Measurements from ENCODE around the gene GOLT1B. TPM values are rescaled to one million over a fixed set of nuclear protein-coding genes. Genes with fewer than 3 reads are reported as not detected.

GOLT1B gene
- polyA plus RNA-seq, 10 donors, result 38.6 to 56.6 (median 47.7) TPM

GRCh38 chr12:21559855-21560569 is 58.4 kb downstream of the GOLT1B start:
- no peak for DNase-seq

GRCh38 chr12:21561158-21561557 is 59.6 kb downstream of the GOLT1B start:
- DNase-seq, result no peak

GRCh38 chr12:21562859-21563258 is 61.3 kb downstream of the GOLT1B start:
- no peak for DNase-seq

DNA sequence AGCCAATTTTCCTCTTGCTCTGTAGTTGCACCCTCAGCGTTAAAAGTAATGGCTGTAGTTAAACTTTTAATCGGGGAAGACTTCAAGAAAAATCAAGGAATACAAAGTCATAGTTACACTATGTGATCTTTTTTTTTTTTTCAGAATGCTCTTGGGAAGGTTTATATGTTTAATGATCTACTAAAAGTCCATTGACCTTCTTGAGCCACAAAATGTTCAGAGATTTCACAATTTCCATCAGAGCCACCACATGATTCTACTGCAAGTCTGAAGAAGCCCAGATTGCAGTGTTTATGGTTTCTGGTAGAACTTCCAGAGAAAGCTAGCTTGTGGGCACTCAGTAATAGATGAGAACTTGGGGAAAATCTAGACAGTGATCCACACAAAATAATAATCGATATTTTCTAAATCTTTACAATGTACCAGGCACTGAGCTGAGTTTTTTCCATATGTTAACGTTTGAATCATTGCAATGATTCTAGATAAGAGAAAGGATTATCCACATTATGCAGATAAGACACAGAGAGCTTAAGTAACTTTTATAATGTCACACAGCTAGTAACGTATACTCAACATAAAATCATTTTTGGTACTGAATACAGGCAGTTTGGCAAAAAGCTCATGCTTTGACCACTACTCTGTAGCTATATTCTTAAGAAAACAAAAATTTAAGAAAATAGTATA is 64.8 kb downstream of the GOLT1B start:
- DNase-seq, result no peak

GRCh38 chr12:21566907-21567394 is 65.4 kb downstream of the GOLT1B start:
- peak in 2 of 3 donors; percentile 21 to 47 for DNase-seq

Other genes starting within 250 kb of the GOLT1B start
- under 1 TPM in 2 of 10 donors, not detected in 8; 0.04 to 0.15 TPM for gene SLCO1A2, start 166.9 kb upstream of the GOLT1B start, polyA plus RNA-seq (ENCODE audit: insufficient read length in 10 of 10)
- not detected for gene IAPP, start 128.9 kb upstream of the GOLT1B start, polyA plus RNA-seq (ENCODE audit: insufficient read length in 10 of 10)
- 10 to 100 TPM; 12.2 to 22.8 (median 18.7) TPM for gene PYROXD1, start 64.1 kb upstream of the GOLT1B start, polyA plus RNA-seq (ENCODE audit: insufficient read length in 10 of 10)
- 10 to 100 TPM; 27.9 to 38.5 (median 33.3) TPM for gene RECQL, start 154 bp upstream of the GOLT1B start, polyA plus RNA-seq (ENCODE audit: insufficient read length in 10 of 10)
- gene SPX, start 24.5 kb downstream of the GOLT1B start, polyA plus RNA-seq (ENCODE audit: insufficient read length in 10 of 10), result 10 to 100 TPM; 13.0 to 43.9 (median 26.4) TPM
- gene GYS2, start 103.1 kb downstream of the GOLT1B start, polyA plus RNA-seq (ENCODE audit: insufficient read length in 10 of 10), result under 1 TPM in 4 of 10 donors, not detected in 6; 0.19 to 0.67 (median 0.46) TPM
- gene LDHB, start 156.1 kb downstream of the GOLT1B start, polyA plus RNA-seq (ENCODE audit: insufficient read length in 10 of 10), result 100 to 1,000 TPM; 639 to 817 (median 756) TPM

Measured in muscle of back (tissue), 11 donors.